Panc1 (cell line): ENCODE data around the gene CREB3L2. TPM values are rescaled to one million over a fixed set of nuclear protein-coding genes. Genes with fewer than 3 reads are reported as not detected.

Experiments used
- ATAC-seq: fragments of 200-7000 bp; cut with Tn5 transposase; 2 replicates; pipeline ENCODE4 v1.9.1; 2020; ENCODE audit warnings: mild to moderate bottlenecking, moderate library complexity
- BruUV-seq: library from RNA; stranded (reverse); fragments of 400-500 nt; replicated peaks from 2 replicates; lab custom pipeline; 2021; lab: Mats Ljungman, UMichigan
- CTCF ChIA-PET: fragments of 300-600 bp; sonication (Branson Sonifier 250); formaldehyde crosslinking; loops from one replicate; lab custom pipeline; 2022; ENCODE audit warnings: antibody characterized with exemption; lab: Charles Lee
- POLR2A ChIA-PET: fragments of 300-600 bp; sonication (Branson Sonifier 250); formaldehyde crosslinking; loops from one replicate; lab custom pipeline; 2022; ENCODE audit warnings: antibody characterized with exemption; lab: Charles Lee
- DNase-seq: peaks from one replicate; pipeline ENCODE4 v3.0.0-alpha.2; 2010; ENCODE audit warnings: low read depth, low spot score
- H3K27ac ChIP-seq: 2 replicates; pipeline ENCODE4 v1.5.1; 2011; ENCODE audit warnings: mild to moderate bottlenecking, low read length, inconsistent platforms
- H3K27me3 ChIP-seq: fragments of 200-500 bp; sonication (Bioruptor generic); 2 replicates; pipeline ENCODE4 v1.6.0; 2014; ENCODE audit warnings: low read length, inconsistent platforms; ENCODE audit not compliant: control insufficient read depth, insufficient read depth
- H3K36me3 ChIP-seq: fragments of 200-500 bp; sonication (Bioruptor generic); 2 replicates; pipeline ENCODE4 v1.5.1; 2014; ENCODE audit warnings: inconsistent platforms, mild to moderate bottlenecking, low read length, moderate library complexity; ENCODE audit not compliant: control insufficient read depth, insufficient read depth
- H3K4me1 ChIP-seq: 2 replicates; pipeline ENCODE4 v1.5.1; 2011; ENCODE audit warnings: inconsistent platforms, mild to moderate bottlenecking, low read length, moderate library complexity; ENCODE audit not compliant: control insufficient read depth, insufficient read depth
- H3K4me3 ChIP-seq, 2 experiments: 2 replicates each; pipeline ENCODE4 v1.5.1; 2011 to 2012; ENCODE audit warnings: low read depth in 2 of 2, low read length in 2 of 2, mild to moderate bottlenecking in 2 of 2, inconsistent platforms in 1 of 2, moderate library complexity in 1 of 2
- H3K9me3 ChIP-seq: fragments of 200-500 bp; sonication (Bioruptor generic); 2 replicates; pipeline ENCODE4 v1.5.1; 2014; ENCODE audit warnings: low read depth, mild to moderate bottlenecking, inconsistent platforms, low read length, moderate library complexity; ENCODE audit not compliant: control insufficient read depth, insufficient read depth
- CTCF ChIP-seq: fragments of 450-650 bp; IDR thresholded peaks from 2 replicates; pipeline ENCODE4 v1.5.1; 2017; ENCODE audit warnings: mild to moderate bottlenecking
- POLR2AphosphoS5 ChIP-seq: IDR thresholded peaks from 2 replicates; pipeline ENCODE4 v1.6.1; 2012; ENCODE audit warnings: mild to moderate bottlenecking, low read depth, low read length, moderate library complexity
- REST ChIP-seq, 2 experiments: IDR thresholded peaks; 2 replicates each; pipeline ENCODE4 v1.6.1; 2011 to 2012; ENCODE audit warnings: low read depth in 2 of 2, control low read depth in 1 of 2, low read length in 1 of 2, mild to moderate bottlenecking in 1 of 2, moderate library complexity in 1 of 2; ENCODE audit not compliant: insufficient read depth in 1 of 2
- SIN3A ChIP-seq: IDR thresholded peaks from 2 replicates; pipeline ENCODE4 v1.6.1; 2012; ENCODE audit warnings: low read depth, mild to moderate bottlenecking, low read length, moderate library complexity, borderline replicate concordance; ENCODE audit not compliant: insufficient read depth
- TCF7L2 ChIP-seq: IDR thresholded peaks from 2 replicates; pipeline ENCODE4 v1.6.1; 2011; ENCODE audit warnings: mild to moderate bottlenecking, low read depth, low read length, inconsistent platforms
- in situ Hi-C: cut with HindIII; loops from 2 replicates; pipeline ENCODE4 v1.10.0; 2016; ENCODE audit warnings: low sequenced_read_pairs, low pct_unique_long_range_greater_than_20kb
- intact Hi-C: fragments of 100-400 bp; cut with micrococcal nuclease; formaldehyde crosslinking; loops from one replicate; pipeline ENCODE4 v1.10.0; 2022; ENCODE audit not compliant: unreplicated experiment
- total RNA-seq: library from RNA; stranded (reverse); gene quantifications from one replicate; pipeline ENCODE4 v1.2.1, GENCODE V29; 2021; ENCODE audit not compliant: unreplicated experiment

The CREB3L2 gene
- total RNA-seq, 1 experiment from 2014 or later: 22.7 TPM

GRCh38 chr7:137987563-137987962, 14.3 kb downstream of the CREB3L2 start:
- ATAC-seq (no peak), DNase-seq (no peak)
- in situ Hi-C loops (no loop called here), intact Hi-C loops (no loop called here)
- Histone ChIP-seq H3K27ac (no peak overlapping the region), H3K4me1 (no peaks in the 10 kb centered on the region), H3K9me3 (no peaks in the 10 kb centered on the region), H3K4me3 (no peak overlapping the region), H3K27me3 (no peaks in the 10 kb centered on the region), H3K36me3 (no peaks in the 10 kb centered on the region)
- BruUV-seq: no TSS peak
- ChIA-PET POLR2A (interaction anchor here (0.7 kb wide), 1 partner anchor 12 kb away, joined by 4 read pairs; no protein-coding TSS in a partner anchor), CTCF (interaction anchor here (0.6 to 0.7 kb wide), 2 partner anchors 17 to 87 kb away, joined by 3 read pairs; no protein-coding TSS in a partner anchor)
- TF ChIP-seq SIN3A: no peak
- no peak for TF ChIP-seq TCF7L2
- no peak for TF ChIP-seq REST (IDR thresholded peaks at IDR 0.05; ENCODE audit: insufficient read depth in 1 of 2, low read depth in 2 of 2, low read length in 1 of 2)

GRCh38 chr7:137987018-137987349, 14.9 kb downstream of the CREB3L2 start:
- no peak overlapping the region for H3K27ac ChIP-seq

More at GRCh38 chr7:137987018-137987349, 14.9 kb downstream of the CREB3L2 start:
- DNase-seq: no peak
- ChIA-PET POLR2A (no interaction called here), CTCF (interaction anchor here (0.7 kb wide), 1 partner anchor 16 kb away, joined by 3 read pairs; no protein-coding TSS in a partner anchor)
- TF ChIP-seq POLR2AphosphoS5 (no peak), CTCF (no peak), TCF7L2 (no peak), REST (IDR thresholded peaks at IDR 0.05; ENCODE audit: insufficient read depth in 1 of 2, low read depth in 2 of 2, low read length in 1 of 2) (no peak), SIN3A (no peak)
- Histone ChIP-seq H3K9me3 (no peaks in the 10 kb centered on the region), H3K4me1 (no peaks in the 10 kb centered on the region), H3K4me3 (no peak overlapping the region), H3K27me3 (no peaks in the 10 kb centered on the region), H3K36me3 (no peaks in the 10 kb centered on the region)
- intact Hi-C loops (no loop called here), in situ Hi-C loops (no loop called here)
- BruUV-seq: no TSS peak
- no peak for ATAC-seq
